MG63 (cell line): Measurements from ENCODE around the gene VAC14. TPM values are rescaled to one million over a fixed set of nuclear protein-coding genes. Genes with fewer than 3 reads are reported as not detected.

Experiments
- DNase-seq: peaks from one replicate; pipeline ENCODE4 v3.0.0-alpha.2; 2020
- H3K27me3 ChIP-seq: fragments of 250-450 bp; sonication (Bioruptor Pico); 2 replicates; pipeline ENCODE4 v1.5.1; 2020; ENCODE audit warnings: mild to moderate bottlenecking, moderate library complexity
- H3K36me3 ChIP-seq: fragments of 250-450 bp; sonication (Bioruptor Pico); 2 replicates; pipeline ENCODE4 v1.5.1; 2020; ENCODE audit warnings: mild to moderate bottlenecking, moderate library complexity
- H3K4me3 ChIP-seq: fragments of 250-450 bp; sonication (Bioruptor Pico); 2 replicates; pipeline ENCODE4 v1.5.1; 2020; ENCODE audit warnings: mild to moderate bottlenecking, moderate library complexity
- H3K9me3 ChIP-seq: fragments of 250-450 bp; sonication (Bioruptor Pico); 2 replicates; pipeline ENCODE4 v1.5.1; 2020; ENCODE audit warnings: mild to moderate bottlenecking, moderate library complexity
- total RNA-seq: library from RNA; depleted of rRNA; stranded (reverse); fragments of >200 nt; shearing (Covaris generic); gene quantifications from 2 replicates; pipeline ENCODE4 v1.2.3, GENCODE V29; 2014; ENCODE audit warnings: low replicate concordance

Gene VAC14
- total RNA-seq, 1 experiment from 2014 or later: 15.4 TPM

DNA sequence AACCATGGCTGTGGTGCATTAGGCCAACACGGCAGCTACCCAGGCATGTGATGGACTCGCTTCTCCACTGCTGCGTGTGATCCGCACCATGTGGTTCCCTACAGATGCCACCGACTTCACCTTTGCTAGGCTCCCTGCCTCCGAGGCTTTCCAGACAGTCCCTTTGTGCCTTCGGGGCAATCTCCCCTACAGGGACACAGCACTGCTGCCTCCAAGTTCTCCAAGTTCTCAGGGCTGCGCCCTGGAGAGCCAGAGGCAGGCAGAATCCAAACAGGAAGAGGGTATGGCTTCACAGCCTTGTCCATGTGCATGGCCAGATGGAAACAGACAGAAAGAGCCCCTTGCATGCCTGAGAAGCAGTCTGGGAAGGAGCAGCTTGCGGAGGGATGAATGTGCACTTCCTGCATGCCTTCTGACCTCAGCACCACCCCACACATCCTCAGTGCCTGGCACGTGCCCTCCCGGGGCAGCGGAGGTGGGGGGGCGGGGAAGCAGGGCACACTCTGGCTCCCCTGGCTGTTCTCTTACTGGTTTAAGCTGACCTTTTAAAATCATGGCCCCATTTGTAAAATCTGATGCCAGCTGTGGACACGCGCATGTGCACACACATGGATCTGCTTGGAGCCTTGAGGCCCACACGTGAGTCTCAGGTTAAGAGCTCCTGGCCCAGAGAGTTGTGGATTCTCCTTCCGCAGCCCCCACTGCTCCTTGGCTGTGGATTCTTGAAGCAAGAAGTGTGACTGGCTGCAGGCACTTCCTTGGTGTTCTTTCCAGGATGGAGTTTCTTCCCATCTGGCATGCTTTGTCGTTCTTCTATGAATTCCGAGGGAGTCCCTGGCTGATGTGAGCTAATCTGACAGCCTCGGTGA, 59.8 kb downstream of the VAC14 start:
- Histone ChIP-seq H3K4me3 (no peak overlapping the region), H3K9me3 (no peaks in the 10 kb centered on the region), H3K27me3 (no peaks in the 10 kb centered on the region), H3K36me3 (peaks cover 7% of the 10 kb centered on the region)
- DNase-seq: peak; percentile 81

DNA sequence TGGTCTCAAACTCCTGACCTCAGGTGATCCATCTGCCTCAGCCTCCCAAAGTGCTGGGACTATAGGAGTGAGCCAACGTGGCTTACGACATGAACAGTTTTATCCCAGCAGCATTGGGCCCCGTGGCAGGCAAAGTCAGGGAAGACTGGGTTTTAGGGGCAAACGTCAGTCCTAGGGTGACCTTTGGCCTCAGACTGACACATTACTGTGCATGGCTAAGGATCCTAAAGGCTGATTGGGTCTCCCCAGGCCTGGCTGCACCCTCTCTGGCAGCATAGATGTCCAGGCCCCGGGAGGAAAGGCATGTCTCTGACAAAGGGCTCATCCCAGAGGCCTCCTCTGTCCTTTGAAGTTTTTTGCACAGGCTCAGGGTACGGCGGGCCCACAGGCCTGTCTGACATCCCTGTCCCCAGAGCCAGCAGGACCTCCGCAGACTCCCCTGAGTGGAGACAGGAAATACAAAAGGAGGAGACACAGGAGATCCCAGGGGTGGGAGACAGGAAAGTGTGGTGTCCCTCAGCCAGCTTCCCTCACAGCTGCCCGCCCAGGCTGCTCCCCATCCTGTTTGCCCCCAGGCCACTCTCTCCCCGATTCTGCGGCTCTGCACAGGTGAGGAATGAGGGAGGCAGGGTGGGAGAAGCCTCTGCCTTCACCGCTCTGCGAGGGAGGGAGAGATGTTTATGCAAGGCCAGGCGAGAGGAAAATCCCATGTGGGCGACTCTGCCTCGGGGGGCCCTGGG, 60.6 kb downstream of the VAC14 start:
- H3K27me3 ChIP-seq: no peaks in the 10 kb centered on the region
- DNase-seq: no peak
- no peaks in the 10 kb centered on the region for H3K9me3 ChIP-seq
- H3K36me3 ChIP-seq: peaks cover 7% of the 10 kb centered on the region
- no peak overlapping the region for H3K4me3 ChIP-seq

DNA sequence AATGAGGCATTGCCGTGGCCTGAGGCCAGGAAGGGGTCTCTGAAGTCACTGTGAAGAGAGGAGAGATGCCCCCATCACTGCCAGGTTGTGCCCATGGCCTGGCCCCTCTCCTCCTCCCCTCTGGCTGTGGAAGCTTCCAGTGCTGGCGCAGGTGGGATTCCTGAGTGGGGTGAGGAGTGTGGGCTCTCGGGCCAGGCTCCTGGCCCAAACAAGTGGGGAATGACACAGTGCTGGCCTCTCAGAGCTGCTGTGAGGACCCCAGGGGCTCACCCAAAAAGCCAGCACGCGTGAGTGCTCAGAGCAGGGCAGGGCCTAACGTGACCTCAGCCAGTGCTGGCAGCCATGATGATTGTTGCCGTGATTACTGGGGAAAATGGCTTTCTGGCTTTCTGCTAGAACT, 61.6 kb downstream of the VAC14 start:
- Histone ChIP-seq H3K4me3 (no peak overlapping the region), H3K36me3 (peaks cover 7% of the 10 kb centered on the region), H3K9me3 (no peaks in the 10 kb centered on the region), H3K27me3 (no peaks in the 10 kb centered on the region)
- DNase-seq: no peak

GRCh38 chr16:70738083-70738977, 62.6 kb downstream of the VAC14 start:
- Histone ChIP-seq H3K27me3 (no peaks in the 10 kb centered on the region), H3K9me3 (no peaks in the 10 kb centered on the region), H3K36me3 (peaks cover 7% of the 10 kb centered on the region), H3K4me3 (no peak overlapping the region)
- peak; percentile 71 for DNase-seq

DNA sequence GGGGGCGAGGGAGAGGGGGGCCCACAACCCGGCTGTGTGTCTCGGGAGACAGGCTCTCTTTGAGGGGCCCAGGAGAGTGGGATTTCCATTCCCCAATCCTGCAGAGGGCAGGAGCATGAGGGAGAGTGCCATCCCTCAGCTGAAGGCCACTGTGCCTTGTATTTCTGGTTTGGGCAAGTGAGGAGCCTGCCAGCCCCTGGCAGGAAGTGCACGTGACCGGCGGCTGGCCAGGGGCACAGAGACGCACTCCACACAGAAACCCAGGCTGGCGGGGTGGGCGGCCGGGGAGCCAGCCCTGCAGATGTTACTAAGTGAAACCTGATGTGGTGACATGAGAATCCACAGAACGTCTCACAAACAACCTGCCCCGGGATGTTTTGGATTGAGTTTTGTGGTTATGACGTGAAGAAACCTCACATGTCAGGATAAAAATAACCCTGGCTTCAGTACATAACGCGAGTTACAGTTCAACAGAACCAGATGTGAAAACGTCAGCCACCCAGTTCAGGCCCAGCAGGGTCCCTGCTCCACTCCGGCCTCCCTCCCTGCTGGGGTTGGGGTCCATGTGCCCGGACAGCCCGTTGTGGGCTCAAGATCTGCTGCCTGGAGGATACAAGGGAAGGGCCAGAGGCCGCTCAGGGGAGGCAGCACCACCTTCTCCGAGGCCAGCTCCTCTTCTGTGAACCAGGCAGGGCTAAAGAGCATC, 63.4 kb downstream of the VAC14 start:
- no peak overlapping the region for H3K4me3 ChIP-seq
- no peaks in the 10 kb centered on the region for H3K27me3 ChIP-seq
- no peaks in the 10 kb centered on the region; the same call in 1 of the 2 replicates for H3K36me3 ChIP-seq
- H3K9me3 ChIP-seq: no peaks in the 10 kb centered on the region
- DNase-seq: peak; percentile 39

- Histone ChIP-seq H3K4me3 (no peak overlapping the region), H3K36me3 (no peaks in the 10 kb centered on the region), H3K9me3 (no peaks in the 10 kb centered on the region), H3K27me3 (no peaks in the 10 kb centered on the region)
- no peak for DNase-seq
Observed at GRCh38 chr16:70736465-70737376, 64.2 kb downstream of the VAC14 start.

- no peak for DNase-seq
- no peaks in the 10 kb centered on the region for H3K9me3 ChIP-seq
- H3K27me3 ChIP-seq: no peaks in the 10 kb centered on the region
- no peaks in the 10 kb centered on the region for H3K36me3 ChIP-seq
- no peak overlapping the region for H3K4me3 ChIP-seq
Observed at GRCh38 chr16:70735141-70735979, 65.6 kb downstream of the VAC14 start.

GRCh38 chr16:70734522-70735095, 66.3 kb downstream of the VAC14 start:
- Histone ChIP-seq H3K9me3 (no peaks in the 10 kb centered on the region), H3K4me3 (no peak overlapping the region), H3K27me3 (no peaks in the 10 kb centered on the region), H3K36me3 (no peaks in the 10 kb centered on the region)
- no peak for DNase-seq

GRCh38 chr16:70730944-70731343, 70.0 kb downstream of the VAC14 start:
- peak; percentile 80 for DNase-seq
- no peak overlapping the region for H3K4me3 ChIP-seq
- H3K36me3 ChIP-seq: no peaks in the 10 kb centered on the region
- no peaks in the 10 kb centered on the region for H3K9me3 ChIP-seq
- H3K27me3 ChIP-seq: no peaks in the 10 kb centered on the region

- Histone ChIP-seq H3K36me3 (no peaks in the 10 kb centered on the region), H3K9me3 (no peaks in the 10 kb centered on the region)
- no peak for DNase-seq
Observed at GRCh38 chr16:70730031-70730430, 70.9 kb downstream of the VAC14 start.

GRCh38 chr16:70729292-70729691, 71.7 kb downstream of the VAC14 start:
- Histone ChIP-seq H3K9me3 (no peaks in the 10 kb centered on the region), H3K27me3 (no peaks in the 10 kb centered on the region), H3K4me3 (no peak overlapping the region), H3K36me3 (no peaks in the 10 kb centered on the region)
- no peak for DNase-seq

More at GRCh38 chr16:70730031-70730430, 70.9 kb downstream of the VAC14 start:
- Histone ChIP-seq H3K27me3 (no peaks in the 10 kb centered on the region), H3K4me3 (no peak overlapping the region)

- no peak overlapping the region for H3K4me3 ChIP-seq
- no peaks in the 10 kb centered on the region for H3K36me3 ChIP-seq
- no peak for DNase-seq
- H3K27me3 ChIP-seq: no peaks in the 10 kb centered on the region
- H3K9me3 ChIP-seq: no peaks in the 10 kb centered on the region
Observed at GRCh38 chr16:70728150-70728549, 72.8 kb downstream of the VAC14 start.

GRCh38 chr16:70726892-70727361, 74.0 kb downstream of the VAC14 start:
- Histone ChIP-seq H3K9me3 (no peaks in the 10 kb centered on the region), H3K4me3 (no peak overlapping the region), H3K36me3 (no peaks in the 10 kb centered on the region), H3K27me3 (no peaks in the 10 kb centered on the region)
- DNase-seq: no peak
